Measurements from ENCODE around the gene EBP. TPM values are rescaled to one million over a fixed set of nuclear protein-coding genes. Genes with fewer than 3 reads are reported as not detected.
"Not testable (repeated sequence)": the region's sequence is repeated elsewhere in the genome, so short reads cannot be mapped to it uniquely, and the experiment has no call there.

Gene EBP
- total RNA-seq, 2 experiments from 2014 or later, result 159 to 164 TPM

- CTCF ChIA-PET, result no interaction called here
- no peak for ATAC-seq
- peak; percentile 52 for DNase-seq
- Mint-ChIP-seq H3K36me3 (ENCODE audit: low read depth) (peaks cover 11% of the 10 kb centered on the region), H3K4me1 (ENCODE audit: low read depth) (peaks cover 37% of the 10 kb centered on the region), H3K4me3 (peak overlapping the region; percentile 91), H3K27me3 (no peaks in the 10 kb centered on the region), H3K9me3 (no peaks in the 10 kb centered on the region), H3K27ac (peak overlapping the region; percentile 99)
- POLR2A ChIA-PET, result interaction anchor here (0.6 kb wide), 1 partner anchor 57 kb away, joined by 3 read pairs; no protein-coding TSS in a partner anchor
- TF ChIP-seq CTCF (IDR thresholded peaks at IDR 0.05), result no peak
- intact Hi-C loops (cut with micrococcal nuclease), result no loop called here
Measured at GRCh38 chrX:48520455-48520854, 1.2 kb upstream of the EBP start.

- DNase-seq, result peak; percentile 34
- ChIA-PET CTCF (no interaction called here), POLR2A (interaction anchor here (0.6 to 1.8 kb wide), 2 partner anchors 11 to 57 kb away, joined by 3 to 10 read pairs; no protein-coding TSS in a partner anchor)
- intact Hi-C loops (cut with micrococcal nuclease), result no loop called here
- H3K9me3 Mint-ChIP-seq, result no peaks in the 10 kb centered on the region
- H3K27ac Mint-ChIP-seq, result peak overlapping the region; percentile 99
- ATAC-seq, result peak; percentile 18
- peaks cover 37% of the 10 kb centered on the region for H3K4me1 Mint-ChIP-seq (ENCODE audit: low read depth)
- H3K4me3 Mint-ChIP-seq, result peak overlapping the region; percentile 91
- peaks cover 13% of the 10 kb centered on the region for H3K36me3 Mint-ChIP-seq (ENCODE audit: low read depth)
- H3K27me3 Mint-ChIP-seq, result no peaks in the 10 kb centered on the region
- no peak for TF ChIP-seq CTCF (IDR thresholded peaks at IDR 0.05)
Measured at GRCh38 chrX:48520976-48521352, 644 bp upstream of the EBP start.

GRCh38 chrX:48522291-48522690, 683 bp downstream of the EBP start:
- POLR2A ChIA-PET, result interaction anchor here (0.6 to 2.1 kb wide), 3 partner anchors 9 to 720 kb away, joined by 3 to 12 read pairs (median 10); partner anchors contain the start of gene TBC1D25
- Mint-ChIP-seq H3K4me1 (ENCODE audit: low read depth) (peaks cover 29% of the 10 kb centered on the region), H3K36me3 (ENCODE audit: low read depth) (peaks cover 19% of the 10 kb centered on the region), H3K9me3 (no peaks in the 10 kb centered on the region), H3K4me3 (peak overlapping the region; percentile 91), H3K27ac (peak overlapping the region; percentile 90), H3K27me3 (no peaks in the 10 kb centered on the region)
- intact Hi-C loops (cut with micrococcal nuclease), result no loop called here
- TF ChIP-seq CTCF (IDR thresholded peaks at IDR 0.05), result no peak
- CTCF ChIA-PET, result no interaction called here
- ATAC-seq (no peak), DNase-seq (no peak)

- peaks cover 29% of the 10 kb centered on the region for H3K4me1 Mint-ChIP-seq (ENCODE audit: low read depth)
- CTCF ChIA-PET, result no interaction called here
- peaks cover 30% of the 10 kb centered on the region for H3K36me3 Mint-ChIP-seq (ENCODE audit: low read depth)
- intact Hi-C loops (cut with micrococcal nuclease), result no loop called here
- no peak for DNase-seq
- POLR2A ChIA-PET, result no interaction called here
- H3K9me3 Mint-ChIP-seq, result no peaks in the 10 kb centered on the region
- no peaks in the 10 kb centered on the region for H3K27me3 Mint-ChIP-seq
- peak overlapping the region; percentile 91 for H3K4me3 Mint-ChIP-seq
- H3K27ac Mint-ChIP-seq, result peak overlapping the region; percentile 55
- no peak for TF ChIP-seq CTCF (IDR thresholded peaks at IDR 0.05)
- no peak for ATAC-seq
Measured at GRCh38 chrX:48523682-48524081, 2.1 kb downstream of the EBP start.

DNA sequence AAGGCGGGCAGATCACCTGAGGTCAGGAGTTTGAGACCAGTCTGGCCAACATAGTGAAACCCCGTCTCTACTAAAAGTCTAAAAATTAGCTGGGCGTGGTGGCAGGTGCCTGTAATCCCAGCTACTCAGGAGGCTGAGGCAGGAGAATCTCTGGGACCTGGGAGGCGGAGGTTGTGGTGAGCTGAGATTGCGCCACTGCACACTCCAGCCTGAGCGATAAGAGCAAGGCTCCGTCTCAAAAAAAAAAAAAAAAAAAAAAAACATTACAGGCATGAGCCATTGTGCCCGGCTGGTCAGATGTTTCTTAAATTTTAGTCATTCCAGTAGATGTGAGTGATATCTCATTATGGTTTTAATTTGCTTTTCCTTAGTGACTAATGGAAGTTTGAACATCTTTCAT, 4.2 kb downstream of the EBP start:
- peaks cover 14% of the 10 kb centered on the region for H3K4me1 Mint-ChIP-seq (ENCODE audit: low read depth)
- POLR2A ChIA-PET, result interaction anchor here (0.6 kb wide), 1 partner anchor 167 kb away, joined by 3 read pairs; no protein-coding TSS in a partner anchor
- H3K4me3 Mint-ChIP-seq; DNase-seq; ATAC-seq; intact Hi-C loops (cut with micrococcal nuclease); CTCF ChIA-PET; H3K9me3 Mint-ChIP-seq; H3K27me3 Mint-ChIP-seq; H3K27ac Mint-ChIP-seq: not testable (repeated sequence)
- peaks cover 33% of the 10 kb centered on the region for H3K36me3 Mint-ChIP-seq (ENCODE audit: low read depth)

Data from activated CD8-positive, alpha-beta T cell treated with anti-CD3 and anti-CD28 coated beads for 36 hours (primary cell).